Tongue (tissue), 2 donors: ENCODE measurements around the gene IQCK. TPM values are rescaled to one million over a fixed set of nuclear protein-coding genes. Genes with fewer than 3 reads are reported as not detected.
"Not testable (repeated sequence)": the region's sequence is repeated elsewhere in the genome, so short reads cannot be mapped to it uniquely, and the experiment has no call there.

ENCODE experiments used
- DNase-seq: peaks from one replicate; pipeline ENCODE4 v3.0.0-alpha.2; 2015
- total RNA-seq: library from RNA; depleted of rRNA; stranded (reverse); fragments of >200 nt; gene quantifications from one replicate; pipeline ENCODE4 v1.2.3, GENCODE V29; 2014

Gene IQCK
- total RNA-seq, 1 donor from 2014 or later, result 19.4 TPM

DNA sequence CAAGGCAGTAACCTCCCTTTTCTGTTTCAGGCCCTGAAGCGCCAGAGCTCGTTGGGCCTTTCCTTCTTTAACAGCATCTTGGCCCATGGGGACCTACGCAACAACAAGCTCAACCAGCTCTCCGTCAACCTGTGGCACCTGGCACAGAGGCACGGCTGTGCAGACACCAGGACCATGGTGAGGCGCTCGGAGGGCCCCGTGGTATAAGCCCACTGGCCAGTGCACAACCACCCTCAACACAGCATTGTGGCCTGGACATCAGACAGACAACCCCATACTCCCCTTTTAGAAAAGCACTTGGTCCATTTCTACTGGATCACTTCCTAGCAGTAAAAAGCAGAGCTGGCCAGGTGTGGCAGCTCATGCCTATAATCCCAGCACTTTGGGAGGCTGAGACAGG, 18.6 kb upstream of the IQCK start:
- no peak for DNase-seq

DNA sequence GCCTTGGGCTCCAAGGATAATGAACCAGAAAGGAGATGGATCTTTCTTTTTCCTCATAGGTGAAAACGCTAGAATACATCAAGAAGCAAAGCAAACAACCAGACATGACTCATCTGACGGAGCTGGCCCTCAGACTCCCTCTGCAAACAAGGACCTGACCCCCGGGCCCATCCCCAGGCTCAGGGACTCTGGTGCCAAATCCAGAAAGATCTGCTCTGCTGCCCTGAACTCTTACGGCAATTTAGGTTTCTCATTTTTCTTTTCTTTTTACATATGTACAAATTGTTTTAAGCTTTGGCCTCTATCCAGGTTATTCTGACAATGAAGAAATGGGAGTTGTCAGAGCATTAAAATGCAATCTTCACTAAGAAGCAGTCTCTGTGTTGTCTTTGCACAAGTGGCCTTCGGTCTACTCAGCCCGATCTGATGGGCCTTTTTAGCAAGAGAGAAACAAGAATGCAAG, 17.7 kb upstream of the IQCK start:
- peak; percentile 49 for DNase-seq

DNA sequence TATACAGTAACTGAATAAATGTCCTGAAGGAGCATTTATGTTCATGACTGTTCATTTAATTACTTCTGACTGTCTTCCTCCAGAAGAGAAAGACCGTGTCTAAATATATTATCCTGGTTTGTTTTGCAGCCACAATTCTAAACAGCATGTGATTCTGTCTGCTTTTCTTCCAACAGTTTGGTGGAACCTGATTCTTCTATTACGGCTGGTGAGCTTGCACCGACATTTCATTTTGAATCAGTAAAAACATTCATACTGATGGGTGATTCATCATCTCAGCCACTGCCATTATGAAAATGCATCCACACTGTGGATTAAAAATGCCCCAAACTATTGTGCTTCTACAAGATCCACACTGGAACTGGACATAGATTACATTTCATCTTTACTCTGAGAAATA, 17.0 kb upstream of the IQCK start:
- DNase-seq, result no peak

DNA sequence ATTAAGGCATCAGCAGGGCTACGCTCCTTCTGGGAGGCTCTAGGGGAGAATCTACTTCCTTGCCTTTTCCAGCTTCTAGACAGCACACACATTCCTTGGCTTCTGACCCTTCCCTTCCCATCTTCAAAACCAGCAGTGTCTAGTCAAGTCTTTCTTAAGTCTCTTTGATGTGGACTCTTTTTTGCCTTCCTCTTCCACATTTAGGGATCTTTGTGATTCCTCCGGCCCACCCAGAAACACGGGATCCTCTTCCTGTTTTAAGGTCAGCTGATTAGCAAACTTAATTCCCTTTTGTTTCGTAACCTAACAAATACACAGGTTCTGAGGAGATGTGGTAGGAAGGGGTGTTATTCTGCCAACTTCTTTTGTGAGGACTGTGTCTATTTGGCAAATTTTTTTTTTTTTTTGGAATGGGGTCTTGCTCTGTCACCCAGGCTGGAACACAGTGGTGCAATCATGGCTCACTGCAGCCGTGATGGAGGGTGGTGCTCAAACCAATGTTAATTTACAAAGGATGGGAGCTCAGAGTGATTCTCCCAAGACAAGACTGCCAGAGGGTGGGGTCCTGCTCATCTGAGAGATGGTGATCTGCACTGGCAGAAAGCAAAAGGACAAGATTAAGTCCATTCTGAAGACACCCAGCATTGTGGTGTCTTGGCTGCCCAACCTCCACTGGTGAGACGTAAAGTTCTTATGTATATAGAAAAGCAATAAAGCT, 14.7 kb upstream of the IQCK start:
- DNase-seq, result no peak

DNA sequence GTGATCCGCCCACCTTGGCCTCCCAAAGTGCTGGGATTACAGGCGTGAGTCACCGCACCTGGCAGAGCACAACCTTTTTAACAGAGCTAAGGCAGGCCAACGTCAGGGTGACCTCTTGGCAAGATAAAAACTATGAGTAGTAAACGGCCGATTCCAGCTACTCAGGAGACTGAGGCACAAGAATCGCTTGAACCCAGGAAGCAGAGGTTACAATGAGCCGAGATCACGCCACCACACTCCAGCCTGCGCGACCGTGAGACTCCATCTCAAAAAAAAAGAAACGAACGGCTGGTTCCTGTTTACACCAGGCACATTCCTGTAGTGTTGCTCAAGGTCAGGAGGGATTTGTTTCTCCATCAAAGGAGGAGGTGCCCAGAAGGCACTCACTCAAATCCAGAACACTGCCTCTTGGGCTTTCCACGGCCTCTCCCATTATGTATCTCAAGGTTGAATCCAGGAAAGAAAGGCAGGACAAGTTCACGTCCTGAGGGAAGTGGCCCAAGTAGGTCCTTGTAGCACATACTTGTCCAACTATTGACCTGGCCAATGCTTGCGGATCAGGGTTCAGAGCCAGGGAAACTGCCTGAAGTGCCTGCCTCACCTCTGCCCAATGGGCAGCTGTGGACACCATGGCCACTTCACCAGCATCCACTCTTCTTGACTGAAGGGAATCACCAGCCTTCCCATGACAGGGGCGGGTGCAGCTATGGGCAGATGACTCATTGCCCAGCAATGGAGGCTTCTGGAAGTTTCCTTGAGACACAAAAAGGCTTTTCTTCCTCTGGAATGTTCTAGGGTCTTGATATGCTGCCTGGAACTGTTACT, 13.5 kb upstream of the IQCK start:
- DNase-seq, result no peak

DNA sequence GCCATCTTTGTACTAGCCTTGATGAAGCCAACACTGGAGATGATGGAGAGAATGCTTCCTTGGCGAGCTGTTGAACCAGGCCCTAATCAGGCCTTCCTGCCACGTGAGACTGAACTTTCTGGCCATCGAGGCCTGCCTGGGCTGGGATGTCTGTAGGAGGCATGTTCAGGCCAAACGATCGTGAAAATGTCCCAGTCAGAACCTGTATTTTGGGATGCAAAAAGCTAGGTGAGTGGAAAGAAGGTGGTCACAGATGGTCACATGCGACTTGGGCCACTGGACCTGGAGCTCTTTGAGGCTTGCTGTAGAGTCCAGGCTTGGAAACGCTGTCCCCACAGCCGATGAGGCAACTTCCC, 12.9 kb upstream of the IQCK start:
- no peak for DNase-seq

DNA sequence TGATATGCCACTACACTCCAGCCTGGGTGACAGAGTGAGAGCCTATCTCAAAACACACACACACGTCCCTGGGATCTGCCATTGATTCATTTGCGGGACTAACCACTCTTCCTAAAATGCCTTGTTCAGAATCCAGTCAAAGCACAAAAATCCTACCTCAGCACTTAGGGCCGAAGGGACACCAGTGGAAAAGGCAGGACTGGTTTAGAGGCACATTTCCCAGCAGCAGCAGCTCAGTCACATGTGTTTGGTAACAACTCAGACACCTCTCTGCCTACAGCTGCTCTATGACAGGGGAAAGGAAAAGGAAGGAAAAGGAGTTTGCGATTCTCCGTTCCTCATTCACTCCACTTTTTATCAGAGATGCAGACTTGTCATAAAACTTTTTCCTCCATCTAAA, 12.2 kb upstream of the IQCK start:
- no peak for DNase-seq

DNA sequence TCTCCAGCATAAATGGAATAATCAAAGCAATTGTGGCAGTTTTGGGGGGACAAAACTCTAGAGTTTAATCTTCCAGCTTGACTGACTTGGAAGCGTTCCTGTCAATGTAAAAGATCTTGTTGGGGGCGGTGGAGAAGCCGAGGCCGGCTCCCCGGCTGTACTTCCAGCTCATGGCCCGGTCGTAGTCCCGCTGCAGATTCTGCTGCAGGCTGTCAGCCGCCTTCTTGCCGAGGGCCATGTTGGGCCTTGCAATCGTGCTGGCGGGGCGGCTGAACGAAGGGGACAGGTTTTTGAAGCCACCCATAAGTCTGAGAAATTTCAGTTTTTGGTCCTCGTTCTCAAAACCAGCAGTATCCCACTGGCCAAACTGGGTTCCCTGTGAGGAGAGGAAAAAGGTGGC, 11.2 kb upstream of the IQCK start:
- DNase-seq, result no peak

DNA sequence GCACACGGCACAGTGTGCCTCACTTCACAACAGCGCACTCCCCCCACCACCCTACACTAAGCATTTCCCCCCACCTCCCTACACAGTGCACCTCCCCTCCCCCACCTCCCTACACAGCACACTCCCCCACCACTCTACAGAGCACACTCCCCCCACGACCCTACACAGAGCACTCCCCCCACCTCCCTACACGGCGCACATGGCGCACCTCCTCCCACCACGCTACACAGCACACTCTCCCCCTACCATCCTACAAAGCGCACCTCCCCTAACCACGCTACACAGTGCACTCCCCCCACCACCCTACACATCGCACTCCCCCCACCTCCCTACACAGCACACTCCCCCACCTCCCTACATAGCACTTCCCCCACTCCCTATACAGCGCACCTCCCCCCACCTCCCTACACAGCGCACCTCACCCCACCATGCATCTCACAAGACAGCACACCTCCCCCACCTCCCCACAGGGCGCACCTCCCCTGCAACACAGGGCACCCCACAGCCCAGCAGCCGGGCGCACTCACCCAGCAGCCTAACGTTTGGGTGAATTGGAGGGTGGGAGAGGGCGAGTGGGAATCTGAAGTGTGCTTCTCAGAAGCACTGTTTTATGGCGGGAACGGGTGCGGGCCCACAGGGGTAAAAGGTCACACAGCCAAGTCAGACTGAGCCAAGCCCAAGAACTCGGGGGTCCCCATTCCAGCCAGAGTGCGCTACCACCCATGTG, 10.3 kb upstream of the IQCK start:
- DNase-seq, result no peak

DNA sequence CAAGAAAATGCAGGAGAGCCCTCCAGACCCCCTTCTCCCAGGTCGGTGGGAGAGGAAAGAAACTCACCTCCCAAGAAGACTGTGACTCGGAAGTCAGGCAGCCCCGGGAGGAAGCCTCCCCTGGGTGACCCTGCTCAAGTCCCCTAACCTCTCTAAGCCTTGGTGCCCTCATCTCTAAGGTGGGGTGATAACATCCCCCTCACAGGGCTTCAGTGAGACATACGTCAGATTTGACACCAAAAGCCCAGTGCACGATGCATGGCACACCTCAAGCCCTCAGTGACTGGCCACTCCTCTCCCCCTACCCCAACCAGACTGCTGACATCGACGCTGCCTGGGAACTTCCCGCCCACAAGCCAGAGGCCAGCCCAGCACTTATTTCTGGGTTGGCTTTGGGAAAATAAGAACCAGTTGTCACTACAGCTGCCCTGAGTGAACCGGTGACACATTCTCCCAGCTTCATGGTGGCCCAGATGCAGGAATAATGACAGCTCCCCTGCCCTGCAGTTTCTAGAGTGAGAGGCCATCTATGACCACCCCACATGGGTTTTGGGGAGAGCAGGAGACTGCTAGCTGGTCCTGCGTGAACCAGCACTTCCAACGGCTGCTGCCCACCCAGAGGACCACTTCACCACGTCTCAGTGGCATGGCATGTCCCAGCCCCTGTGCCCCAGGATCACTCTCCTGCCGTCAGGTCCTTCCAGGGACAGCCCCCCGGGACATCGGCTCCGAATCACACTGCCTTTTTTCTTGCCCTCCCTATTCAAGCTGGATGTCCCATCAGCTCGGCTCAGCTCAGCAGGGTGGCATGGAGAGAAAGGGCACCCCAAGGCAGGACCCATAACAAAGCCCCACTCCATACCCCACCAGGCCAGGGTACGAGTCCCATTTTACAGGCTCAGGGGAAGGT, 9.5 kb upstream of the IQCK start:
- DNase-seq, result no peak

DNA sequence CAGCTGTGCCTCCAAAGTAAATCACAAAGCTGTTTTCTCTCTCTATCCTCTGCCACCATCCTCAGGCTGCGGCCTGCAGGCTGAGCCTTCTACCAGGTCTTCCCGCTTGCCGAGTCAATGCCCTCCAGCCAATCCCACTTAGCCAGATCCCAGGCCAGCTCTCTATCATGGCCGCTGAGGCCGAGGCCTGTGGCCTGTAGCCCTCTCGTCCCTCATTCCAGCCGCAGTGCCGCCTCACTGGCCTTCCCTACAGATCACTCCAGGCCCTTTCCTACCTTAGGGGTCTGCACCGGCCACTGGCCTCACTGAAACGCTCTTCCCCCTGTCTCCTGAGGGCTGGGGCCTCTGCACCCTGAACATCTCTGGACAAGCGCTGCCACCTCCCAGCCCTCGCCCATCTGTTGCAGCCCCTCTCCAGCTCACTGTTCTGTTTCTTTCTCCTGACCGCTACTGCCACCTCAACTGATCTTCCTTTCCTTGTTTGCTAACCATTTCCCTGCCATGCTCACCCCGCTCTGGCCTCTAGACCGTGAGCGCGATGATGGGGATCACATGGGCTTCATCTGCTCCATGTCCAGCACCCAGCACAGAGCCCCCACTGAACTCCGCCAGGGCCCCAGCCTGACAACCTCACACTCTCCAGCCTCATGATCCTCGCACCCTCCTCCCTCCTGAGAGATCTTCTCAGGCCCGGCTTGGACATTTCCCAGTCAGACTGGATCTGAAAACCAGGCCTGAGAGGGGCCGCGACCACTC, 8.5 kb upstream of the IQCK start:
- DNase-seq, result no peak

DNA sequence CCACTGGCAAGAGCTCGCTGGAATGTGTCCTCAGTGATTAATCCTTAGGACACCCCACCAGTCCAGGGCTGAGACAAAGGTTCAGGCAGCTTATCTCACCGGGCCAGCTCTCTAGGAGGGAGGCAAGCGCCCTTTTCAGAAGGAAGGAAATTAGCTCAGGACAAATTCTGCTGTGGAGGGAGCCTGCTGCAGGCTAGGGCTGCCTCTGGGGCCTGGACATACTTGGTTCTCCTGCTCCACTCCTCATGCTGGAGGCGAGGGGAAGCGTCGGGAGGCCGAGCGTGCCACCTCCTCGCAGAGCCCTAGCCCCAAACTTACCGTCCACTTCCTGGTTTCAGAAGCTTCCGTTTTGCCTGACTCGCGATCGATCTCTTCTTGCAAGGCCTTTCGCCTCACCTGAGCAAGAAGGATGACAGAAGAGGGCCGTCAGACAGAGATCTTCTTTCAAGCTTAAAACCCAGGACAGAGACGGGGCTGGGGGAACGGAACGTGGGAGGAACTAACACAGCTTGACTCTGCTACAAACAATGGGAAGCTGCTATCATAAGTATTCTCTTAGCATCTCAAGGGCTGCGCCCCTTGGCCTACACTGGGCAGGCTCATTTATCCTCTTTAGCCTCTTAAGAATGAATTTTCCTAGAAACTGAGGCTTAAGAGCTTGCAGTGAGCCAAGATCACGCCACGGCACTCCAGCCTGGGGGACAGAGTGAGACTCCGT, 7.7 kb upstream of the IQCK start:
- no peak for DNase-seq

DNA sequence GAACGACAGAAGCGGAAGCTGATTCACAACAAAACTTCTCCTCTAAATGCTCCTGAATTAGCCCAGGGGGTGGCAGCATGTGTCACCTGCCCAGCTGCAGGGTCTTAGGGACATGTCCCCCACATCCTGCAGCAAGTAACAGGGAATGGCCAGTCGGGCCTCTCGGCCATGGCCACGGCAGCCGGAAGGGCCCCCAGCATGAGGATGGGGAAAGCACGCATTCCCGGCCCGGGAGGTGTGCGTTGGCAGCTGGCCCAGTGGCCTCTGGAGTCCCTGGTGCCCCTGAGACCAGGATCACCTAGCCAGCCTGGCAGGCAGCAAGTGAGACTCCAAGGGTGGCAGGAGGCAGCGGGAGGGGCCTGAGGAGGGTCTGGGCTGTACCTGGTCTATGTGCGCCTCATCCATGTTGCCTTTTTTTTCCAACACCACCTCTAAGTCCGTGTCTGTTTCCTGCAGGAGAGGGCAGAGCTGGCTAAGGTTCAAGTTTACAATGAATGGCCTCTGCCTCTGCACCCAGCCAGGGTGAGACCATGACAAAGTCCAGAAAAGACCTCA, 7.0 kb upstream of the IQCK start:
- DNase-seq, result no peak

DNA sequence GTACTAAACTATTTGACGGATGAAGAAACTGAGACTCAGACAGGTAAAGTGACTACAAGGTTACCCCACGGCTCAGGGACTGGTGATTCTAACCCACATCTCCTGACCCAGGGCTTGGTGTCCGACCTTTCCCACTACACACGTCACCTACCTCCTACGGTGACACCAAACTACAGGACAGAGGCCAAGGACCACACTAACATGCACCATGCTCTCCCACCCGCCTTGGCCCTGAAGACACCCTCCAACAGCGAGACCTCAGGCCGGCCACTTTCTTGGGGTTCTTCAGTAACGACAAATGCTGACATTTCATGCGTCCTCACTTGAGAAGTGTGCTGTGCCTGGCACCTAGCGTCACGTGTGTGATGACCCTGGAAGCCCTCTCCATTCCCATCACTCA, 6.4 kb upstream of the IQCK start:
- DNase-seq, result no peak

DNA sequence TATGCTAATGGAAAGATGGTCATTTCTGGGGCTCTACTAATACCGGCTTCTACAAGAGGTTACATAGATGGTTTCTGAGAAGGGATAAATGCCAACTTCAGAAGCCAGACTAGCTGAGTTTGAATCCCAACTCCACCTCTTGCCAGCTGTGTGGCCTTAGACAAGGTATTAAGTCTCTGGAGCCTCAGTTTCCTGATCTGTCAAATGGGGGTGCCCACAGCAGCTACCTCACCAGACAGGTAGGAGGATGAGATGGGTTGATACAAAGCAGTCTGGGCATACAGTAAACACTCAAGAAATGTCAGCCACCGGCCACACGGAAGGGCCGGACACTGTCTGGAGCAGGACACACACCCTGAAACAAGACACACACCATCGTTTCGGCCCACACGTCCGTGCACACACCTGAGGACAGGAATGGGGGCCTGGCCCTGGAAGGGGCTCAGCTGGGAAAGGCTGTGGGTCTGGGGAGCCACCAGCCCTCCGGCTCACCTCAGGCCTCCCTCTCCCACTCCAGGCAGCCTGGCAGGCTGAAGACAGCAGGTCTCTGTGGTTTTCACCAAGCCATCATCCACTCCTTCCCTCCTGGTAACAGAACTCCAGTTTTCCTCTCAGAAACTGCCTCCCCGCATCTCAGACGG, 5.5 kb upstream of the IQCK start:
- DNase-seq, result no peak

DNA sequence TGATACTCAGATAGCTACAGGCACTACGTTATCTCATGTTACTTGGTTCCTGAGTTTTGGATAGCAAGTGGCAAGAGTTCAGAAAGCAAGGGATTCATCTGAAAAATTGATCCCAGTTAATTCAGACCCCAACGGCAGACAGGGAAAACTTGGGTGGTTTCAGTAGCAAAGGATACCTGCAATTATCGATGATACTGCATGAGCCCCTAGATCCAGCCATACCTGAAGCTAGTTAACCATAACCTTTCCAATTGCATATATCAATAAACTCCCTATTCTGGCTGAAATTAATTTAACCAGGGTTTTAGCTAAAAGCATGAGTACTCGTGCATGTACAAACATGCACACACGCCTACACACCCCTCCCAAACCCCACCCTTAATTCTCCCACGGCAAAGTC, 4.4 kb upstream of the IQCK start:
- DNase-seq, result no peak

DNA sequence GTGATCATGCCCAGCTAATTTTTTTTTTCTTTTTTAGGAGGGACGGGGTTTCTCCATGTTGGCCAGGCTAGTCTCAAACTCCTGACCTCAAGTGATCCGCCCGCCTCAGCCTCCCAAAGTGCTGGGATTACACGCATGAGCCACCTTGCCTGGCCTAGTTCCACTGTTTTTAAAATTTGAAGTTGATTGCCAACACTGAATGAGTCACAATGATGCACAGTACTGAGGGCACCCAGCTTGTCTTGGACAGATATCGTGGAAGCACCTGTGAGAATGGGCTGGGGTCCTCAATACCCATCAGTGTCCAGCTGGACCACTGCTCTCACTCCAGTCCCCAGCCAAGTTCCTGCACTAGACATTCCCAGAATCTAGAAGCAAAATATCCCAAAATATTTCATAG, 2.5 kb upstream of the IQCK start:
- DNase-seq, result no peak

DNA sequence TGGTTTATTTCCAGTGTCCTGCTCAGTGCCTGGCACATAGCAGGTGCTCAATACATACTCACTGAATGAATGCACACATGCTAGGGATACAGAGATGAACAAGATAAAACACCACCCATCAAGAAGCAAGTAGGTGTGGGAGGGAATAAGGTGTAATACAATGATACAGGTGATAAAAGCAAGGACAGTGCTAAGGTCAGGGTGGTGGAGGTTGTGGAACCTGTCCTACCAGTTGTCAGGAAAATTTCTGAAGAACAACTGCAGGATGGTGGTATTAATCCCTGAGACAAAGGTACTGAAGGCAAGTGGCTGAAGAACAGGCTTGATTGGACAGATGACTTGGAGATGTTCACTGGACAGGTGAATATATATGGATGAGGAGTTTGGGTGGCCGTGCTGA, 1.9 kb upstream of the IQCK start:
- DNase-seq, result no peak

DNA sequence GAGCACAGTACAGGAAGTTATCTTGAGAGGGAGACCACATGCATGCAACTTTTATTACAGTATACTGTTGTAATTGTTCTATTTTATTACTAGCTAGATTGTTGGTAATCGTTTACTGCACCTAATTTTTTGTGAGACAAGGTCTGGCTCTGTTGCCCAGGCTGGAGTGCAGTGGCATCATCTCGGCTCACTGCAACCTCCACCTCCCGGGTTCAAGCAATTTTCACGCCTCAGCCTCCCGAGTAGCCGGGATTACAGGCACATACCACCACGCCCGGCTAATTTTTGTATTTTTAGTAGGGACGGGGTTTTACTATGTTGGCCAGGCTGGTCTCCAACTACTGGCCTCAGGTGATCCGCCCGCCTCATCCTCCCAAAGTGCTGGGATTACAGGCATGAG, 1.3 kb upstream of the IQCK start:
- not testable (repeated sequence) for DNase-seq

DNA sequence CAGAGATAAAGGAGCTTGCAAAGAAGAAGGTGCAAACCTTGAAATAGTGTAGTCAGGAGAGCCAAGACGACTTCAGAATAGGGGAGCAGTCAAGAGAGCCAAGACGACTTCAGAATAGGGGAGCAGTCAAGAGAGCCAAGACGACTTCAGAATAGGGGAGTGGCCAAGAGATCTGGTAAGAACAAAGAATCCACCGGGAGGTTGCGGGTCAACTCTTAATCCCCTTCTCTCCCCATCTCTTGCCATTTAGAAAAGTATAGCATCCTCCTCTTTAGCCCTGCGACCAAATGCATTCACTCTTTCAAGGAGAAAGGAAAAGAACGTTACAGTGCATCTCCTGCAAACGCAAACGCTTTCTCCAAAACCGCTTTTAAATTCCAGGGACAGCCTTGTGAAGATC, 757 bp upstream of the IQCK start:
- no peak for DNase-seq
